RPMI7951 (cell line): ENCODE data around the gene LMBRD2. TPM values are rescaled to one million over a fixed set of nuclear protein-coding genes. Genes with fewer than 3 reads are reported as not detected.

ENCODE experiments used
- DNase-seq: peaks from one replicate; pipeline ENCODE4 v3.0.0-alpha.2; 2012; ENCODE audit warnings: low read depth
- total RNA-seq: library from RNA; depleted of rRNA; stranded (reverse); fragments of >200 nt; shearing (Covaris generic); gene quantifications from 2 replicates; pipeline ENCODE4 v1.2.3, GENCODE V29; 2014; rRNA removed

Gene LMBRD2
- total RNA-seq, 1 experiment from 2014 or later = 7.7 TPM

DNA sequence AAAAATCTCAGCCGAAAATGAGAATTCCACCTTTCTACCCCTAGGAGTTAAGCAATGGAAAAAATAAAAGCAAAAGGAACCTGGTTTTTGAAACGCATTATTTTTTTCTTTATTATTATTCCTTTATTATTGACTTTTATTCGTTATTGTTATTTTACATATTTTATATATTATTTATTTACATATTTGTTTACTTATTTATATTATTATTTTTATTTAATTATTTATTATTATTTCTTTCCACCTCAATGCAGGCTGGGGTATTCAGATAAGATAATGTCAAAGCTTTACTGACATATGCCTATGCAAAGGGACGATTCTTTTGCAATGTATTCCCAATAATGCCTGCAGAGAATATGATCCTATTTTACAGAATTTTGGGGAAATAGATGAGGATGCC lies 101.7 kb downstream of the LMBRD2 start:
- no peak for DNase-seq

Other genes starting within 250 kb of the LMBRD2 start
- not detected in 2 replicates for gene CAPSL, start 213.3 kb downstream of the LMBRD2 start, total RNA-seq
- not detected in 2 replicates for gene UGT3A1, start 160.5 kb downstream of the LMBRD2 start, total RNA-seq
- gene UGT3A2, start 85.0 kb downstream of the LMBRD2 start, total RNA-seq = 0.39 TPM in 1 of 2 replicates, not detected in the other
- 33.7 and 39.3 TPM in 2 replicates for gene SKP2, start 224 bp upstream of the LMBRD2 start, total RNA-seq
- 29.2 and 34.2 TPM in 2 replicates for gene NADK2, start 90.0 kb upstream of the LMBRD2 start, total RNA-seq
- 2.6 and 3.3 TPM in 2 replicates for gene RANBP3L, start 150.0 kb upstream of the LMBRD2 start, total RNA-seq